Mammary epithelial cell (primary cell): ENCODE results near the gene NUCB1.

Source experiments
- CTCF ChIP-seq, 2 donors: IDR thresholded peaks in 1 of 2; conservative IDR thresholded peaks in 1 of 2; 2 replicates each; pipeline ENCODE4 v1.5.1; 2011 to 2012; ENCODE audit warnings: inconsistent platforms in 2 of 2, low read length in 2 of 2, mild to moderate bottlenecking in 2 of 2, control low read depth in 1 of 2, low read depth in 1 of 2; ENCODE audit not compliant: insufficient read depth in 1 of 2; ENCODE audit errors: extremely low read depth in 1 of 2
- EZH2 ChIP-seq: IDR thresholded peaks from 2 replicates; pipeline ENCODE4 v1.6.1; 2012; ENCODE audit warnings: low read length, inconsistent platforms, borderline replicate concordance

GRCh38 chr19:48853483-48853882 is 46.6 kb upstream of the NUCB1 start:
- TF ChIP-seq CTCF (conservative IDR thresholded peaks at IDR 0.05 in 1 of 2, IDR thresholded peaks at IDR 0.05 in 1 of 2; ENCODE audit: extremely low read depth in 1 of 2, insufficient read depth in 1 of 2, low read depth in 1 of 2, low read length in 2 of 2) (no peak), EZH2 (no peak)
